K562 (cell line): Measurements from ENCODE around the gene GZMM. TPM values are rescaled to one million over a fixed set of nuclear protein-coding genes. Genes with fewer than 3 reads are reported as not detected.

Experiments used
- ATAC-seq: fragments of 200-7000 bp; cut with Tn5 transposase; 3 replicates; pipeline ENCODE4 v1.9.1; 2020; ENCODE audit warnings: moderate library complexity
- BruUV-seq: library from RNA; stranded (reverse); fragments of 400-500 nt; replicated peaks from 2 replicates; lab custom pipeline; 2021; lab: Mats Ljungman, UMichigan
- CTCF ChIA-PET: fragments of 300-600 bp; formaldehyde crosslinking; extraction: SDS; loops from one replicate; lab custom pipeline; 2021; ENCODE audit warnings: low intra/inter-chr PET ratio; lab: Yijun Ruan, JAX
- POLR2A ChIA-PET: fragments of 300-600, 350-650 bp; sonication (Branson Sonifier 250); formaldehyde crosslinking; extraction: SDS; loops from one replicate; lab custom pipeline; 2021; ENCODE audit warnings: antibody characterized with exemption, inconsistent platforms; lab: Yijun Ruan, JAX
- DNase-seq, 4 experiments: peaks; one replicate each; pipeline versions ENCODE4 v3.0.0 to v3.0.0-alpha.2; 2011 to 2018; ENCODE audit warnings: low spot score in 3 of 4, mixed read lengths in 3 of 4; ENCODE audit errors: extremely low read depth in 1 of 4
- FAIRE-seq: peaks from 2 replicates; lab custom pipeline; 2011; peaks lifted over from hg19 to GRCh38; lab: Jason Lieb, UNC
- H2AFZ ChIP-seq: 2 replicates; pipeline ENCODE4 v1.6.0; 2011; ENCODE audit warnings: low read depth, low read length, control low read depth, inconsistent platforms
- H3K27ac ChIP-seq: fragments of 200-600 bp; 3 replicates; pipeline ENCODE4 v1.8.0; 2011; ENCODE audit warnings: low read depth, mild to moderate bottlenecking, control low read depth, inconsistent platforms, low read length, moderate library complexity, mixed read lengths; ENCODE audit errors: extremely low read depth
- H3K27me3 ChIP-seq, 2 experiments: fragments of 300-600 bp in 1 of 2; 2 replicates in 1 of 2; 3 replicates in 1 of 2; pipeline versions ENCODE4 v1.6.0 to v1.8.0; 2011; ENCODE audit warnings: inconsistent platforms in 2 of 2, low read length in 2 of 2, mild to moderate bottlenecking in 1 of 2, mixed read lengths in 1 of 2, moderate library complexity in 1 of 2; ENCODE audit not compliant: control insufficient read depth in 2 of 2, insufficient read depth in 2 of 2
- H3K36me3 ChIP-seq: fragments of 300-600 bp; 3 replicates; pipeline ENCODE4 v1.8.0; 2011; ENCODE audit warnings: mild to moderate bottlenecking, low read length, inconsistent platforms; ENCODE audit not compliant: control insufficient read depth, insufficient read depth
- H3K4me1 ChIP-seq, 2 experiments: fragments of 200-600 bp in 1 of 2; replicated peaks in 1 of 2; 2 replicates in 1 of 2; 3 replicates in 1 of 2; pipeline versions ENCODE4 v1.5.1 to v1.8.0; 2011; ENCODE audit warnings: inconsistent platforms in 2 of 2, low read length in 2 of 2, mild to moderate bottlenecking in 1 of 2, mixed read lengths in 1 of 2, moderate library complexity in 1 of 2; ENCODE audit not compliant: control insufficient read depth in 2 of 2, insufficient read depth in 2 of 2
- H3K4me2 ChIP-seq: 2 replicates; pipeline ENCODE4 v1.6.1; 2011; ENCODE audit warnings: low read length, control low read depth, inconsistent platforms, mixed read lengths; ENCODE audit not compliant: insufficient read depth
- H3K4me3 ChIP-seq: fragments of 200-600 bp; sonication (generic), shearing (Covaris generic); 2 replicates; pipeline ENCODE4 v1.5.1; 2016; ENCODE audit warnings: control low read depth, inconsistent platforms
- H3K79me2 ChIP-seq: fragments of 200-600 bp; 3 replicates; pipeline ENCODE4 v1.8.0; 2011; ENCODE audit warnings: low read length, inconsistent platforms; ENCODE audit not compliant: control insufficient read depth, insufficient read depth
- H3K9ac ChIP-seq, 2 experiments: 2 replicates each; pipeline versions ENCODE4 v1.6.0 to v1.6.1; 2011; ENCODE audit warnings: low read depth in 2 of 2, low read length in 2 of 2, control low read depth in 1 of 2, inconsistent platforms in 1 of 2, mild to moderate bottlenecking in 1 of 2, mixed read lengths in 1 of 2; ENCODE audit not compliant: insufficient read depth in 1 of 2
- H3K9me1 ChIP-seq: one replicate; pipeline ENCODE4 v1.6.0; 2011; ENCODE audit warnings: inconsistent platforms, mild to moderate bottlenecking, low read length, moderate library complexity; ENCODE audit not compliant: control insufficient read depth, insufficient read depth
- H3K9me3 ChIP-seq: replicated peaks from 2 replicates; pipeline ENCODE4 v1.5.1; 2011; ENCODE audit warnings: low read depth, low read length, inconsistent platforms; ENCODE audit not compliant: control insufficient read depth, insufficient read depth
- H4K20me1 ChIP-seq: replicated peaks from 2 replicates; pipeline ENCODE4 v1.6.1; 2011; ENCODE audit warnings: low read length, inconsistent platforms, mixed read lengths; ENCODE audit not compliant: control insufficient read depth, insufficient read depth
- C11orf30 ChIP-seq: fragments of 450-650 bp; IDR thresholded peaks from 2 replicates; pipeline ENCODE4 v1.6.1; 2016; ENCODE audit warnings: low read depth, mild to moderate bottlenecking
- EP300 ChIP-seq: IDR thresholded peaks from 2 replicates; pipeline ENCODE4 v1.6.1; 2012; ENCODE audit warnings: low read length, improper control_type of control experiment
- FOXO4 ChIP-seq: fragments of 450-650 bp; formaldehyde crosslinking; IDR thresholded peaks from 2 replicates; pipeline ENCODE4 v1.4.0; 2020; ENCODE audit warnings: mild to moderate bottlenecking, moderate library complexity
- JUNB ChIP-seq: fragments of 450-650 bp; formaldehyde crosslinking; conservative IDR thresholded peaks from 2 replicates; pipeline ENCODE4 v1.4.0; 2020; ENCODE audit warnings: mild to moderate bottlenecking
- RBM14 ChIP-seq: fragments of 200-400 bp; formaldehyde crosslinking; IDR thresholded peaks from 2 replicates; pipeline ENCODE4 v1.6.1; 2018; ENCODE audit warnings: low read depth, mild to moderate bottlenecking, low read length, moderate library complexity, borderline replicate concordance; ENCODE audit not compliant: insufficient read depth
- SIRT6 ChIP-seq: IDR thresholded peaks from one replicate; pipeline ENCODE4 v1.6.1; 2012; ENCODE audit warnings: low read depth, mild to moderate bottlenecking, control low read depth, inconsistent platforms, low read length, moderate library complexity
- SRSF7 ChIP-seq: fragments of 200-400 bp; formaldehyde crosslinking; optimal IDR thresholded peaks from 2 replicates; pipeline ENCODE3; 2017; ENCODE audit warnings: mild to moderate bottlenecking, low read depth, low read length
- YBX1 ChIP-seq: fragments of 450-650 bp; IDR thresholded peaks from 2 replicates; pipeline ENCODE4 v1.7.1; 2016; ENCODE audit warnings: mild to moderate bottlenecking
- ZFX ChIP-seq: sonication (generic); formaldehyde crosslinking; IDR thresholded peaks from 2 replicates; pipeline ENCODE4 v1.8.0; 2022; ENCODE audit warnings: mild to moderate bottlenecking, missing genetic modification reagents, moderate library complexity
- ZNF24 ChIP-seq: fragments of 450-650 bp; IDR thresholded peaks from 2 replicates; pipeline ENCODE4 v1.6.1; 2016
- ZNF311 ChIP-seq: fragments of 250-450 bp; sonication (Bioruptor Pico); IDR thresholded peaks from 2 replicates; pipeline ENCODE4 v1.4.0; 2020; ENCODE audit warnings: mild to moderate bottlenecking, moderate library complexity
- ZNF589 ChIP-seq: fragments of 200-800 bp; sonication (Bioruptor generic); IDR thresholded peaks from 2 replicates; pipeline ENCODE4 v1.6.1; 2016; ENCODE audit warnings: low read depth, missing genetic modification characterization, missing compliant biosample characterization
- whole genome bisulfite sequencing: fragments of 100-300 bp; shearing (Covaris generic); methylation state at CpG from one replicate; pipeline ENCODE4 v1.1.6; 2016; ENCODE audit warnings: low coverage, mixed read lengths; ENCODE audit not compliant: insufficient coverage; ENCODE audit errors: missing lambda C conversion rate; 5-methylcytosine and 5-hydroxymethylcytosine counted together
- in situ Hi-C: fragments of 300-500 bp; cut with MboI; formaldehyde crosslinking; loops from 4 replicates; pipeline ENCODE4 v1.15.0; 2018; ENCODE audit warnings: inconsistent platforms, mixed read lengths
- intact Hi-C: fragments of 100-400 bp; cut with micrococcal nuclease; formaldehyde crosslinking; loops from 2 replicates; pipeline ENCODE4 v1.14.2; 2022
- polyA plus RNA-seq, 8 experiments: library from polyadenylated mRNA; depleted of rRNA in 4 of 8; stranded (reverse) in 5 of 8; unstranded in 3 of 8; fragments of >200 nt; fragmentation: Nextera tagmentation in 2 of 8; fragmentation: Illumina TruSeq in 1 of 8; extraction: Ambion mirVana in 2 of 8; extraction: Trizol in 1 of 8; gene quantifications; 2 replicates each; pipeline versions ENCODE4 v1.2.1 to v1.2.3, GENCODE V29; 2011 to 2014; ENCODE audit warnings: inconsistent platforms in 1 of 8, missing spikeins in 1 of 8
- total RNA-seq, 7 experiments: library from RNA; depleted of rRNA in 6 of 7; stranded (reverse); fragments of >200 nt in 6 of 7; fragmentation: Illumina TruSeq in 2 of 7; extraction: Trizol in 2 of 7; gene quantifications; 2 replicates each; pipeline versions ENCODE4 v1.2.1 to v1.2.3, GENCODE V29; 2011 to 2021; ENCODE audit warnings: low replicate concordance in 1 of 7
- TF ChIP-seq, protein P1 (sequence below): fragments of 450-650 bp; IDR thresholded peaks from 2 replicates; pipeline ENCODE4 v1.6.1; 2016; ENCODE audit warnings: low read depth

GZMM gene
- total and polyA plus RNA-seq, 9 of the 15 experiments (the other 6 are each of a cell fraction or from before 2014, with no cell fraction given) = 0.08 to 2.6 (median 0.70) TPM; not detected in 2

GRCh38 chr19:498977-499623 is 44.8 kb upstream of the GZMM start (continued):
- TF ChIP-seq ZNF24 = no peak
- no peak for TF ChIP-seq YBX1
- no peak for TF ChIP-seq EP300
- no peak for TF ChIP-seq C11orf30

DNA sequence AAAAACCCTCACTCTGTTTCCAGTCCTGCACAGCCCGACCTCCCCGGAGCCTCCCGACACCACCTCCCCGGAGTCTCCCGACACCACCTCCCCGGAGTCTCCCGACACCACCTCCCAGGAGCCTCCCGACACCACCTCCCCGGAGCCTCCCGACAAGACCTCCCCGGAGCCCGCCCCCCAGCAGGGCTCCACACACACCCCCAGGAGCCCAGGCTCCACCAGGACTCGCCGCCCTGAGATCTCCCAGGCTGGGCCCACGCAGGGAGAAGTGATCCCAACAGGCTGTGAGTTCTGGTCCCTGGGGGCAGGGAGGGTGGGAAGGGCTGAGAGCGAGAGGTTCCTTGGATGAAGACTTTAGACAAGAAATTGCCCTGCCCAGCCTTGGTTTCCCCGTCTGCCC is 42.2 kb upstream of the GZMM start:
- Histone ChIP-seq H3K27me3 (no peaks in the 10 kb centered on the region), H3K27ac (no peak overlapping the region), H3K9me1 (no peaks in the 10 kb centered on the region), H2AFZ (no peak overlapping the region), H3K9ac (no peak overlapping the region), H4K20me1 (no peaks in the 10 kb centered on the region), H3K9me3 (no peaks in the 10 kb centered on the region), H3K4me2 (no peak overlapping the region), H3K36me3 (no peaks in the 10 kb centered on the region), H3K79me2 (no peaks in the 10 kb centered on the region), H3K4me3 (no peak overlapping the region), H3K4me1 (peaks cover 3 to 30% of the 10 kb centered on the region in 2 experiments; a peak in 4 of 5 replicates)
- POLR2A ChIA-PET = no interaction called here
- CTCF ChIA-PET = no interaction called here
- in situ Hi-C loops = no loop called here
- FAIRE-seq (no peak), ATAC-seq (no peak), DNase-seq (no peak)
- BruUV-seq = no TSS peak
- TF ChIP-seq ZFX (no peak), SRSF7 (no peak), ZNF589 (CRISPR knock-in tag) (no peak), RBM14 (no peak), ZNF311 (no peak), JUNB (CRISPR knock-in tag) (no peak), FOXO4 (CRISPR knock-in tag) (no peak), SIRT6 (no peak)
- TF ChIP-seq, protein P1, sequence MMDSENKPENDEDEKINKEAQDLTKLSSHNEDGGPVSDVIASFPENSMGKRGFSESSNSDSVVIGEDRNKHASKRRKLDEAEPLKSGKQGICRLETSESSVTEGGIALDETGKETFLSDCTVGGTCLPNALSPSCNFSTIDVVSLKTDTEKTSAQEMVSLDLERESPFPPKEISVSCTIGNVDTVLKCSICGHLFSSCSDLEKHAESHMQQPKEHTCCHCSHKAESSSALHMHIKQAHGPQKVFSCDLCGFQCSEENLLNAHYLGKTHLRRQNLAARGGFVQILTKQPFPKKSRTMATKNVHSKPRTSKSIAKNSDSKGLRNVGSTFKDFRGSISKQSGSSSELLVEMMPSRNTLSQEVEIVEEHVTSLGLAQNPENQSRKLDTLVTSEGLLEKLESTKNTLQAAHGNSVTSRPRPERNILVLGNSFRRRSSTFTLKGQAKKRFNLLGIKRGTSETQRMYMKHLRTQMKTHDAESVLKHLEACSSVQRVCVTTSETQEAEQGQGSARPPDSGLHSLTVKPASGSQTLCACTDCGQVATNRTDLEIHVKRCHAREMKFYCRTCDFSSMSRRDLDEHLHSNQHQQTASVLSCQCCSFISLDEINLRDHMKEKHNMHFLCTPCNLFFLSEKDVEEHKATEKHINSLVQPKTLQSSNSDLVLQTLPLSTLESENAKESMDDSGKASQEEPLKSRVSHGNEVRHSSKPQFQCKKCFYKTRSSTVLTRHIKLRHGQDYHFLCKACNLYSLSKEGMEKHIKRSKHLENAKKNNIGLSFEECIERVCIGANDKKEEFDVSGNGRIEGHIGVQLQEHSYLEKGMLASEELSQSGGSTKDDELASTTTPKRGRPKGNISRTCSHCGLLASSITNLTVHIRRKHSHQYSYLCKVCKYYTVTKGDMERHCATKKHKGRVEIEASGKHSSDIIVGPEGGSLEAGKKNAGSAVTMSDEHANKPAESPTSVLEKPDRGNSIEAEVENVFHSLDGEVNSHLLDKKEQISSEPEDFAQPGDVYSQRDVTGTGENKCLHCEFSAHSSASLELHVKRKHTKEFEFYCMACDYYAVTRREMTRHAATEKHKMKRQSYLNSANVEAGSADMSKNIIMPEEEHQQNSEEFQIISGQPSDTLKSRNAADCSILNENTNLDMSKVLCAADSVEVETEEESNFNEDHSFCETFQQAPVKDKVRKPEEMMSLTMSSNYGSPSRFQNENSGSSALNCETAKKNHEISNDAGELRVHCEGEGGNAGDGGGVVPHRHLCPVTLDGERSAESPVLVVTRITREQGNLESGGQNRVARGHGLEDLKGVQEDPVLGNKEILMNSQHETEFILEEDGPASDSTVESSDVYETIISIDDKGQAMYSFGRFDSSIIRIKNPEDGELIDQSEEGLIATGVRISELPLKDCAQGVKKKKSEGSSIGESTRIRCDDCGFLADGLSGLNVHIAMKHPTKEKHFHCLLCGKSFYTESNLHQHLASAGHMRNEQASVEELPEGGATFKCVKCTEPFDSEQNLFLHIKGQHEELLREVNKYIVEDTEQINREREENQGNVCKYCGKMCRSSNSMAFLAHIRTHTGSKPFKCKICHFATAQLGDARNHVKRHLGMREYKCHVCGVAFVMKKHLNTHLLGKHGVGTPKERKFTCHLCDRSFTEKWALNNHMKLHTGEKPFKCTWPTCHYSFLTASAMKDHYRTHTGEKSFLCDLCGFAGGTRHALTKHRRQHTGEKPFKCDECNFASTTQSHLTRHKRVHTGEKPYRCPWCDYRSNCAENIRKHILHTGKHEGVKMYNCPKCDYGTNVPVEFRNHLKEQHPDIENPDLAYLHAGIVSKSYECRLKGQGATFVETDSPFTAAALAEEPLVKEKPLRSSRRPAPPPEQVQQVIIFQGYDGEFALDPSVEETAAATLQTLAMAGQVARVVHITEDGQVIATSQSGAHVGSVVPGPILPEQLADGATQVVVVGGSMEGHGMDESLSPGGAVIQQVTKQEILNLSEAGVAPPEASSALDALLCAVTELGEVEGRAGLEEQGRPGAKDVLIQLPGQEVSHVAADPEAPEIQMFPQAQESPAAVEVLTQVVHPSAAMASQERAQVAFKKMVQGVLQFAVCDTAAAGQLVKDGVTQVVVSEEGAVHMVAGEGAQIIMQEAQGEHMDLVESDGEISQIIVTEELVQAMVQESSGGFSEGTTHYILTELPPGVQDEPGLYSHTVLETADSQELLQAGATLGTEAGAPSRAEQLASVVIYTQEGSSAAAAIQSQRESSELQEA = no peak
- 40% methylated on average over 13 of the region's 17 CpGs for WGBS
- intact Hi-C loops = no loop called here
